Measurements from ENCODE around the gene FBXO46. TPM values are rescaled to one million over a fixed set of nuclear protein-coding genes. Genes with fewer than 3 reads are reported as not detected.

The FBXO46 gene
- total RNA-seq, 2 experiments from 2014 or later: 17.2 to 17.5 TPM

GRCh38 chr19:45664575-45664974, 66.1 kb downstream of the FBXO46 start:
- Histone ChIP-seq H3K27ac (ENCODE audit: low read depth in 1 of 2, low read length in 2 of 2) (no peak overlapping the region), H3K4me1 (ENCODE audit: insufficient read depth, low read length) (peaks cover 29% of the 10 kb centered on the region), H3K27me3 (ENCODE audit: control insufficient read depth in 1 of 2, insufficient read depth in 2 of 2, low read length in 2 of 2) (peaks cover 0 to 4% of the 10 kb centered on the region in 2 experiments), H3K4me3 (ENCODE audit: low read length) (no peak overlapping the region), H3K9me3 (ENCODE audit: control insufficient read depth in 1 of 2, insufficient read depth in 1 of 2, low read length in 2 of 2) (peaks cover 0 to 4% of the 10 kb centered on the region in 2 experiments), H3K36me3 (ENCODE audit: insufficient read depth, low read length) (no peaks in the 10 kb centered on the region)
- intact Hi-C loops (cut with DNase I, micrococcal nuclease): no loop called here
- ATAC-seq (ENCODE audit: poor library complexity) (no peak), DNase-seq (no peak)
- Mint-ChIP-seq H3K4me1 (ENCODE audit: low read depth) (peaks cover 27% of the 10 kb centered on the region), H3K9me3 (no peaks in the 10 kb centered on the region), H3K27me3 (peaks cover 24% of the 10 kb centered on the region), H3K27ac (no peak overlapping the region), H3K36me3 (ENCODE audit: low read depth) (no peaks in the 10 kb centered on the region), H3K4me3 (no peak overlapping the region)
- CTCF ChIA-PET: no interaction called here
- no peak for TF ChIP-seq CTCF (IDR thresholded peaks at IDR 0.05)
- POLR2A ChIA-PET: no interaction called here

GRCh38 chr19:45663800-45664199, 66.9 kb downstream of the FBXO46 start:
- Mint-ChIP-seq H3K9me3 (no peaks in the 10 kb centered on the region), H3K27me3 (peaks cover 20% of the 10 kb centered on the region), H3K36me3 (ENCODE audit: low read depth) (no peaks in the 10 kb centered on the region), H3K27ac (no peak overlapping the region), H3K4me3 (no peak overlapping the region), H3K4me1 (ENCODE audit: low read depth) (peaks cover 19% of the 10 kb centered on the region)
- Histone ChIP-seq H3K4me3 (ENCODE audit: low read length) (no peak overlapping the region), H3K4me1 (ENCODE audit: insufficient read depth, low read length) (peaks cover 21% of the 10 kb centered on the region), H3K27ac (ENCODE audit: low read depth in 1 of 2, low read length in 2 of 2) (no peak overlapping the region), H3K9me3 (ENCODE audit: control insufficient read depth in 1 of 2, insufficient read depth in 1 of 2, low read length in 2 of 2) (no peaks in the 10 kb centered on the region), H3K36me3 (ENCODE audit: insufficient read depth, low read length) (no peaks in the 10 kb centered on the region), H3K27me3 (ENCODE audit: control insufficient read depth in 1 of 2, insufficient read depth in 2 of 2, low read length in 2 of 2) (no peaks in the 10 kb centered on the region)
- ATAC-seq (ENCODE audit: poor library complexity): no peak
- intact Hi-C loops (cut with DNase I, micrococcal nuclease): no loop called here
- ChIA-PET CTCF (no interaction called here), POLR2A (no interaction called here)
- DNase-seq: no peak
- no peak for TF ChIP-seq CTCF (IDR thresholded peaks at IDR 0.05)

- no peak for TF ChIP-seq CTCF (IDR thresholded peaks at IDR 0.05)
- Mint-ChIP-seq H3K27ac (no peak overlapping the region), H3K36me3 (ENCODE audit: low read depth) (no peaks in the 10 kb centered on the region), H3K27me3 (peaks cover 13% of the 10 kb centered on the region), H3K4me3 (no peak overlapping the region), H3K9me3 (no peaks in the 10 kb centered on the region), H3K4me1 (ENCODE audit: low read depth) (peaks cover 5% of the 10 kb centered on the region)
- H3K9me3 ChIP-seq (ENCODE audit: control insufficient read depth in 1 of 2, insufficient read depth in 1 of 2, low read length in 2 of 2): no peaks in the 10 kb centered on the region
- ChIA-PET CTCF (no interaction called here), POLR2A (no interaction called here)
- H3K27ac ChIP-seq (ENCODE audit: low read depth in 1 of 2, low read length in 2 of 2): no peak overlapping the region
- H3K27me3 ChIP-seq (ENCODE audit: control insufficient read depth in 1 of 2, insufficient read depth in 2 of 2, low read length in 2 of 2): no peaks in the 10 kb centered on the region
- peaks cover 7% of the 10 kb centered on the region for H3K4me1 ChIP-seq (ENCODE audit: insufficient read depth, low read length)
- H3K36me3 ChIP-seq (ENCODE audit: insufficient read depth, low read length): no peaks in the 10 kb centered on the region
- intact Hi-C loops (cut with DNase I, micrococcal nuclease): no loop called here
- H3K4me3 ChIP-seq (ENCODE audit: low read length): no peak overlapping the region
- ATAC-seq (ENCODE audit: poor library complexity): no peak
- DNase-seq: no peak
These were observed 70.1 kb downstream of the FBXO46 start for GRCh38 chr19:45660636-45661035.

Small RNA genes within 50 kb of the gene (microRNA-seq; reads per million reads assigned to microRNA genes)
- gene MIR642A (ENCODE audit: borderline microRNAs expressed, borderline replicate concordance) (not detected), gene MIR642B (ENCODE audit: borderline microRNAs expressed, borderline replicate concordance) (not detected)

Other genes with a start within 250 kb of the FBXO46 start
- gene RTN2, start 233.8 kb downstream of the FBXO46 start, total RNA-seq: under 1 TPM; 0.60 to 0.70 TPM
- 1 to 10 TPM; 3.3 to 3.5 TPM for gene PPM1N, start 232.5 kb downstream of the FBXO46 start, total RNA-seq
- 10 to 100 TPM; 49.9 to 55.5 TPM for gene VASP, start 223.4 kb downstream of the FBXO46 start, total RNA-seq
- 1 to 10 TPM; 3.1 to 3.2 TPM for gene OPA3, start 146.1 kb downstream of the FBXO46 start, total RNA-seq
- not detected for gene GPR4, start 128.7 kb downstream of the FBXO46 start, total RNA-seq
- 10 to 100 TPM; 29.2 to 30.4 TPM for gene EML2, start 91.5 kb downstream of the FBXO46 start, total RNA-seq
- gene GIPR, start 62.7 kb downstream of the FBXO46 start, total RNA-seq: 1 to 10 TPM; 2.4 to 3.0 TPM
- gene SNRPD2, start 38.9 kb downstream of the FBXO46 start, total RNA-seq: 100 to 1,000 TPM; 367 to 369 TPM
- 1 to 10 TPM; 3.7 to 5.0 TPM for gene QPCTL, start 38.2 kb downstream of the FBXO46 start, total RNA-seq
- gene MEIOSIN, start 2.5 kb upstream of the FBXO46 start, total RNA-seq: not detected
- gene SIX5, start 38.4 kb upstream of the FBXO46 start, total RNA-seq: under 1 TPM; 0.58 to 0.59 TPM
- 10 to 100 TPM; 24.0 to 24.9 TPM for gene DMPK, start 51.6 kb upstream of the FBXO46 start, total RNA-seq
- 10 to 100 TPM; 28.6 to 31.5 TPM for gene DMWD, start 61.9 kb upstream of the FBXO46 start, total RNA-seq
- gene RSPH6A, start 84.4 kb upstream of the FBXO46 start, total RNA-seq: under 1 TPM; 0.17 to 0.25 TPM
- gene SYMPK, start 132.3 kb upstream of the FBXO46 start, total RNA-seq: 10 to 100 TPM; 63.3 to 65.0 TPM
- not detected for gene FOXA3, start 133.4 kb upstream of the FBXO46 start, total RNA-seq
- 10 to 100 TPM; 21.0 to 21.6 TPM for gene IRF2BP1, start 155.2 kb upstream of the FBXO46 start, total RNA-seq
- gene MYPOP, start 171.7 kb upstream of the FBXO46 start, total RNA-seq: 1 to 10 TPM; 4.1 to 4.7 TPM
- gene NANOS2, start 183.9 kb upstream of the FBXO46 start, total RNA-seq: not detected
- not detected for gene NOVA2, start 243.0 kb upstream of the FBXO46 start, total RNA-seq

Data from CD4-positive, alpha-beta T cell (primary cell).